ENCODE results near the gene DDR2.

- TF ChIP-seq CTCF (IDR thresholded peaks at IDR 0.05; ENCODE audit: low read length) (no peak), EZH2 (optimal IDR thresholded peaks at IDR 0.05; ENCODE audit: low read depth, low read length) (no peak), EZH2phosphoT487 (IDR thresholded peaks at IDR 0.05; ENCODE audit: low read length) (no peak)
Observed at GRCh38 chr1:162590686-162591085, 41.6 kb upstream of the DDR2 start.
